GM21515 (cell line): ENCODE data around the gene ZBTB18.

Experiments
- ATAC-seq: cut with Tn5 transposase; IDR thresholded peaks from one replicate; pipeline ENCODE4 v1.9.1; 2021; ENCODE audit not compliant: unreplicated experiment

The ZBTB18 gene

DNA sequence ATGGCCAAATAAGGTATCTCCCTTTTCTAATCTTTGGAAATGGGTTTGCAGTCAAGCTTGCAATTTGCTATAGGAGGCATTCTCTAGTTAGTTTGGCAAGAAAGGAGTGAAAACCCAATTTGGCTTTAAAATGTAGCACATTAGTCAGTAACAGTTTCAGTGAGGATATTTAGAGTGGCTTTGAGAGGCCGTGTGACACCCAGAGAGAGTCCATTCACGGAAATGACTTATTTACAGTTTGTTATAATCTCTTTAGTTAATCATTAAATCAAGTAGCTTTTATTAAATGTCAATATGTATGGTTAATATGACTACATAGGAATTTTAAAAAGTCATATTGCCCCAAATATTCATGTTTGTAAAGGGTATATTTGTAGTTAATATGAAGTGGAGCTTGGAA lies 9.6 kb downstream of the ZBTB18 start:
- no peak for ATAC-seq

DNA sequence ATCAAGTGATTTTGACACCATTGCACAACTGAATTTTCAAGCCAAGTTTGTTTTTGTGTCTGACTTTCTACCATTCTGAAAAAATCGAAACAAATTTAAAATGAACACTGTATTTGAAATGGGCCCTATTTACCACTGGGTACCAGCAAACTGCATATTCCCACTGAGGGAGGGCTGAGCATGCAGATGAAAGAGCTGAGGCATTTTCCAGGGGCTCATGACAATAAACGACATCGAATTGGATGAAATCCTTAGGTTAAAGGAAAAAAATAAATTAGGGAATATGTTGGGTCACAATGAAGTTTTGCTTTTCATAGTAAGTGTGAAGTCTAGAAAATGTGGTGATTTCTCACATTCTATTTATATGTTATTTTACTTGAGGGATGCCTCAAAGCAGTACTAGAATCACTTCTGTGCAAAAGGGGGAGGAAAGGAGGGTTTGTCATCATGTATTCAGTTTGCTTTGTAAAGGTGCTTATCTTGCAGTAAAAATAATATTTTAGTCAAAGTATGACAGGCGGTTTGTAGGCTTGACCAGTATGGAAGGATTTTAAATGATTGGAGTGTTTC lies 11.2 kb downstream of the ZBTB18 start:
- no peak for ATAC-seq

DNA sequence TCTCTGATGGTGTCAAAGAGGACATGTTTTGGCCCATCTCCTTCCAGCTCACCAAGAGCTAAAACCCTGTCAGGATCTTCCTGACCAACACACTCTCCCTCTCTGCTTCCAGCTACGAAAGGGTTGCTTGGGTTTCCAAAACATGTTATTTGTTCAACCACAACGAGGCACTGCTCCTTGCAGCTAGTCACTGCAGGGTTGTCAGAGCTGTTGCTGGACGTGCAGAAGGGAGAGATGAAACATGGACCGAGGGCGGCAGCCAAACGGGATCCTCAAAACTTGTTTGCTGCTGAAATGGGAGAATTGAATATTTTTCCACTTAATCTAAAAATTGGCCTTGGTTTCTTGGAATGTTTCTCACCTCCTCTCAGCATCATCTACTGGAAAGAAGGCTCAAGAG lies 12.4 kb downstream of the ZBTB18 start:
- ATAC-seq, result no peak

DNA sequence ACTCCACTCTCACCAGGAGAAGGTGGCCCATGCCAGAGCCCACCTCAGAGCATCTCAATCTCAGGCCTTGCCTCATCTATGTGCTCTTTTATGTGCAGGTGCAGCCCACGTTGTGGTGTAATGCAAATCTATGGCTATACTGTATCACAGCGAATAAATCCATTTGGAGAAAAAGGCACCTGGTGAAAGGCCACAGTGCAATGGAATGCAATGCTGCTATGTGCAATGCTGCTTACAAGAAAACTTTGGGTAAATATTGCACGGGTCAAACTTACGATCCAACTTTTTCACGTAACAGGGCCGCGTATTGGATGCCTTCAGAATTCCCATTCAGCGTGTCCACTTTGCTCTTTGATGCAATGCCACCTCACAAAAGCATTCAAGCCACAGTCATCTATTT lies 13.5 kb downstream of the ZBTB18 start:
- no peak for ATAC-seq

DNA sequence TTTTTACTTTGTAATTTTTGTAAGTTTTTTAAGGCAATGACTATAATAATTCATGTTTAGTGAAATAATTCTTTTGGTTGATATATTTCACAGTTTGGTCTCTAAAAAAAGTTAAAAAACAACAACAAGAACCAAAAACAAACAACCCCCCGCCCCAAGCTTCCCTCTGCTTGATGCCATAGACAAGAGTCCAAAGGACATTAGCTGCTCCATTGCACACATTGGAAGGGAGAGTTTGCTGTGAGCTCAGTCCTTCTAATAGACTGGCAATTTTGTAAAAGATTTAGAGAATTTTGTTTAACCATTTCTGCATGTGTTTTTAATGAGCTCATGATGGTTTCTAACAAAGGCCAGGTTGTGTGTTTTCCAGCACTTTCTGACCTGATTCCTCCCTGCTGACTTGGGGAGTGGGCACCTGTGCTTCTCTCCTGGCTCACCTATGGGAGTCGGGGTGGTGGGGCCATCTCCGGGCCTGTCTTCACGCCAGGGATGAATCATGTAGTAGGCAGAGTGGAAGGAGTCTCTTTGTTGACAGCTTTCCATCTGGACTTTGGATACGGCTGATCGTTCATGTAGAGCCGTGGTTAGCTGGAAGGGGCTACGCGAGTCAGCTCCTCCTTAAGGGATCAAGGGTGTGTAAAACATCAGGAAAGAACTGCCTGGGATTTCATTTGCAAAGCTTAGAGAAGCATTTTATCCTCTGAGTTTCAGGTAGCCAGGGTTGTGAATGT lies 14.1 kb downstream of the ZBTB18 start:
- ATAC-seq, result no peak

DNA sequence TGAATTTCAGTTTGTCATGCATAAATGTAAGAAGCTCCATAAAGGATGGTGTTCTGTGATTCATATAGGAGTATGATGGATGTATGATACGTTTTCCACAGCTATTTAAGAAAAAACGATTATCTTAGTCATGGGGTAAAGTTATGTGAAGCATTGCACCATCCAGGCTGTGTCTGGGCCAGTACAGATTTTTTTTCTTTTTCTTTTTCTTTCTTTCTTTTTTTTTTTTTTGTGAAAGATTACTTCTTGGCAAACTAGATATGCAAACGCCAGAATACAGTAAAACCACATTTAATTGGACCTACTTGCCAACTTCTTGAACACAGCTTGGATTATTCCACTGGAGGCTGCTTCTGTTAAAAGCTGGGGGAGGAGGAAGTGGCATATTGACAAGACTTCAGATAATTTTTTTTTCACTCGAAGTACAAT lies 14.9 kb downstream of the ZBTB18 start:
- ATAC-seq, result no peak

DNA sequence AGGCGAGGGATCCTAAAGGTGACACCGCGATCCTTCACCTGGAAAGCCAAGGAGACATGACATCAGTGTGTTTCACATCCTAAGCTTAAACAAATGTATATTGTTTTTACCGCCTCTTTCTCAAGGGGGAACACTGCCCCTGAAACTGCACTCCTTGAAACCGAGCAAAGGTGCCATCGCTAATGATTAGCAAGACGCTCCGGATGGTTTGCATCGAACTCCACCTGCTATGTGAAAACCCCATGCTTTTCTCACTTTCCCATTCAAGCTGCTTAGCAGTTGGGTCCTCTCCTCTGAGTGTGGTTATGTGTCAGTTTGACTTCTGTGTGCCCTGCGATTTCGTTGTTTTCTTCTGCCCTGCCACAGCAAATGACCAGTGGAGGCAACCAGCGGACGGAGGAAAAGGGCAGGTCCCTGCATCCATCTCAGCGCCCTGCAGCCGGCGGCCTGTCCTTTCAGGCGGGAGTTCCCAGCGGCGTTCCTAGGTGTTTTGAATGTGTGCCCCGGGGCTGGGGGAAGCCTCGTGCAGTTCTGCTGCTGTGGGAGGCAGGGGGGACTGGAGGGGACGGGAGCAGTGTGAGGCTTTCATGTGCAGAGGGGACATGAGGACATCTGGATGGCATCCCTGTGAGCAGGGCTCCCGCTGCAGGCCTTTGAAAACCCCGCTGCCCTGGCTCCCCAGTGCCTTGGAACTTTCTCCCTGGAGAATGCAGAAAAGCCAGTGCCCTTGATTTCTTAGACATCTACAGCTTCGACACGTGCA lies 16.1 kb downstream of the ZBTB18 start:
- no peak for ATAC-seq

DNA sequence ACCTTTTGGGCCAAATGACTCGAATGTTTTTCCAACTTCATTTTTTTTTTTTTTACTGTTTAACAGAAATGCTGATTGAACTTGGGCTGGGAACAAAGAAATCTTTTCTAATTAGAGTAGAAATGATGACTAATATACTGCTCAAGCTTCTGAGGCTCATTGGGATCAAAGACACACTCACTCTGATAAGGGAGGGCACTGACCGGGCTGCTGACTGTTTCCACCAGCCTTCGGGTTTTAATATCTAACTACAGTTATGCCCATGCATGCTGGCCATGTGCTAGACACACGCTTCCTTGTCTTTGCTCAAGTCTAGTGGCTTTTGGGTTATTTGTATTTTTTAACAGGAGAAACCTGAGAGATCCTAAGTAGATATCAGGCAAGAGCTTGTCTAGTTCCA lies 16.8 kb downstream of the ZBTB18 start:
- no peak for ATAC-seq

DNA sequence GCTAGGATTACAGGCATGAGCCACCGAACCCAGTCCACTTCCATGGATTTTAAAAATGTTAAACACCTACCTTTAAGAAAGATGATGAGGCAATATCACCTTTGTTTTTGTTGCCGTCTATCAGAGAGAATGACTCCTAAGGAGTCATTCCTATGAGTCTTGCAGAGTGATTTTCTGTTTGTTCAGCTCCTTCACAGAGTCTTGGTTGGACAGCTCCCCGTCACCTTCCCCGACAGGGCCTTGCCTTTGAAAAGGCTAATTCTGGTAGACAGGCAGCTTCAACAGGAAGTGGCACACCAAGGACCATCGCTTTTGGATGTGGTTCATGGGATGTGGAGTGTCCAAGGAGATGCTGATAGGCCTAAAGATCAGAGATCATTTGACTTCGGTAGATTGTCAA lies 17.5 kb downstream of the ZBTB18 start:
- ATAC-seq, result no peak

DNA sequence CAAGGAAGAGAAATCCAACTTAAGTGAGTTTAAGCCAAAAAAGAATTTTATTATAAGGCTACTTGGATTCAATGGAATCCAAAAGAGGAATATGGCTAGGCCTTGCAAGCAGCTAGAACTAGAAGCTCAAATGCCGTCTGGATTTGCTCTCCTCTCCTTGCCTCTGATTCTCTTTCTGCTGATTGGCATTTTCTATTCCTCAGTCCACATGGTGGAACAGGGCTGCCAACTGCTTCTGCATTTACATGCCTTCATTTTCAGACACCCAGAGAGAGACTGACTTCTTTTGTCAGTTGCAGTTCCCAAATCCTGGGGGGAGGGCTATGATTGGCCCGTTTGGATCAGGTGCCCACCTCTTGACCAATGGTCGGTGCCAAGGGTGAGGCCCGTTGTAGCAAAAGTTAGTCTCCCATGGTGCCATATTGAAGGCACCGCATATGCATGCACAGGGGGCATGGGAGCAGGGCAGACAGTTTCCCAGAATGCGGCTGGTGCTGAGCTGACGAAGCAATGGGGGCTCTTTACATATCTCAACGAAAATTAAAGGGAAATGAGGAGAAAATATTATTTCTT lies 18.3 kb downstream of the ZBTB18 start:
- no peak for ATAC-seq

DNA sequence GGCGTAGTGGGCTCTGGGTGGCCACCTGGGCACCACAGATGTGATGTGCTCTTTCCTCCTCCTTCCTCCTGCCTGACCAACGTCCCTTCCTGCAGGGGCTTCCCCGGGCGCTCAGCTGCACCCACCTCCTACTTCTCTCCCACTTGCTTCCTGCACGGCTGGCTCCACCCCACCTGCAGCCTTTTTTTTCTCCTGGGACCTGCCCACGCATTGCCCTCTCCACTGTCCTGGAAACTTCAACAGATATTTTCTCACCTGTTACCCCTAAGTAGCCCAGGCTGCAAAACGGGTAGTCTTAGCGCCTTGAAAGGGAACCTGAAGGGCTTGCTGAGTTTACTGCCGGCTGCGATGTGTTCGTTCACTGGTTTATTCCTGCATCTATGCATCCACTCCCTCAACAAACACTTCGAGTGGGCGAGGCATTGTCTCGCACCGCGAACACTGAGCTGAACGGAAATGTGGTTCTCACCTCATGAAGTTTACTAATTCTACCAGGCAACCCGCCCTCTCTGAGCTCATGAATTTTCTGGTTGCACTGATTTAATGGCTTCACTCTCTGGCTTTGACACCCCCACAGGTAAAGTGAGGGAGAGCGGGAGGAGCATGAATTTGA lies 23.6 kb downstream of the ZBTB18 start:
- peak; percentile 75 for ATAC-seq

DNA sequence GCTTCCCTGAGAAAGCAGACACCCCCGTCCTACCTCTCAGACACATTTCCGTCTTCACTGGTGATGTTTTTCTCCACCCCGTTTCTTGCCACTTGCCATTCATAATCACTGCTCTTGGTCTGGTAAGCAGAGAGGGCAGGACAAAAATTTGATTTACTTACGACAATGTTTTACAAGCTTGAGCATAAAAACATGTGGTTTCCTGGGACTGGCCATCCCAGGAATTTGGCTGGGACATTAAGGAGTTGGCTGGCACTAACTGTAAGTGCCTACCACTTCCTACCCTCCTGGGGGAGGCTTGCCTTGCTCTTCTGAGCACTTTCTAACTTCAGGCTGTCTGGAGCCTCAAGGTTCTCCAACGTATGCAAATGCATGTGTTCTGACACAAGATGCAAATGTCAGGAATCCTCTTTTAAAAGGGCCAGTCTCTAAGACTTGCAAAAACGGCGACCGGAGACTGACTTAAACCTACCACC lies 24.2 kb downstream of the ZBTB18 start:
- peak; percentile 23 for ATAC-seq

DNA sequence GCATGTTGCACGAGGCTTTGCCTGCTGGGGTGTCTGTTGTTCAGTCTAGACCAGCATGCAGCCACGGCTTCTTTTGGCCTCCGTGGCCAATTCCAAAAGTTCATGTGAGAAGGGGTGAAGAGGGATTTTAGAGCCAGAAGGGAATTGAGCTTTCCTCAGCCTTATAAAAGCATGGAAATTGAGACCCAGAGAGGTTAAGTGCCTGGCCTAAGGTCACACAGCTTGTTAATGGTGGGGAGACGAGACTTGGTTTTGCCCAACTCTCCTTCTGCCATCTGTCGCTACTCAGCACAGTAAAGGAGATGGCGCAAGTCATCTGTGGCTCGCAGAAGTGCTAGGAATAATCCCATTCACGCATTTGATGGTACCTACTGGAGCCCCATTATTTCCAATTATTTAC lies 25.7 kb downstream of the ZBTB18 start:
- no peak for ATAC-seq

DNA sequence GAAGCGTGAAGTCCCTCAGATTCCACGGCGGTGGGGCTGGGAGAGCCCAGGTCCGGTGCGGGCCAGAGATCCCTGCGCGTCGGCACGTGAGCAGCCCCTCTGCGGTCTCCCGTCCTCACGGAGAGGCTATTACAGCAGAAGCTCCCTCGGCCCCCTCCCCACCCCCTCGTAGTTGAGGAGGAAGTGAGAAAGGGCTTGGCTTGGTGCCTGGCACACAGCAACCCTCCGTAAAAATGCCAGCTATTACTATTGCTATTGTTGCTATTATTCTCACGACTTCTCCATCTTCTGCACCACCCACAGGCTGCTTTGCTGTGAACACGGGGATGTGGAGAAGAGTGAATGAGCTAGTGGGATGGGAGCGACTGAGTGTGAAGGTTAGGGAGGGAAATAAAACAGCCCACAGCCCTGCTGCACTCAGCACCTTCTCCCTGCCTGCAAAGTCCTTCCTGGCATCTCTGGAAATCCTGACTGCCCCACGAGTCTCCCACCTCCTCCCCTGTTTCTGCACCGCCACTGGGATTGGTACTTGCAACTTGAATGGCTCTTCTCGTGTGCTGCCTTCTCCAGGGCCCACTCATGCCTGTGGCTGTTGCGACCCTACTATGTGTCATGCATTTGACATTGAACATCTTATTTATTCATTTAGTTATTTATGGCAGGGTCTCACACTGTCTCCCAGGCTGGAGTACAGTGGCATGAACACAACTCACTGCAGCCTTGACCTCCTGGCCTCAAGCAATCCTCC lies 26.6 kb downstream of the ZBTB18 start:
- ATAC-seq, result no peak

DNA sequence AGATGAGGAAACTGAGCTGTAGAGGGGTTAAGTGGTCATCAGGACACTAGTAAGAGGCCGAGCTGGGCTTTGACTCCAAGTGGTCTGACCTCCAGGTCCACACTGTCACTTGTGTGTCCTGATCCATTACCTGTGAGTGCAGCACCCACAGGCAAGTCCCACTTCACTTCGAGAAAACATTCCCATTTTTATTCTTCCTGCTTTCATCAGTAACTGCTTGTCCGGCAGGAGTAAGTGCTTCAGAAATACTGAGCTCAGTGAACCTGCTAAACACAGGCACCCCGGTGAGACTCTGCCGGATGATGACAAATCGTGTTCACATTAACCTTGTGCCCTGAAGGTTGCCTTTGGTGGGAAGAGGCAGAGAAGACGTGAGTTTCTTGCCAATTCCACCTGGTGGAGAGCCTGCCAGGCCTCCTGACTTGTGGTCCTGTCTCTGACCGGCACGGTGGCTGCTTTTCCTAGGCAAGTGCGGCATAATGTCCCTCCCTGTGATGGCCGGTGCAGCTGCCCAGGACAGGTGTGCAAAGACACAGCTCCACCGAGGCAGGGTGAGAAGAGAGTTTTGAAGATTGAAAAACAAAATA lies 29.4 kb downstream of the ZBTB18 start:
- no peak for ATAC-seq

DNA sequence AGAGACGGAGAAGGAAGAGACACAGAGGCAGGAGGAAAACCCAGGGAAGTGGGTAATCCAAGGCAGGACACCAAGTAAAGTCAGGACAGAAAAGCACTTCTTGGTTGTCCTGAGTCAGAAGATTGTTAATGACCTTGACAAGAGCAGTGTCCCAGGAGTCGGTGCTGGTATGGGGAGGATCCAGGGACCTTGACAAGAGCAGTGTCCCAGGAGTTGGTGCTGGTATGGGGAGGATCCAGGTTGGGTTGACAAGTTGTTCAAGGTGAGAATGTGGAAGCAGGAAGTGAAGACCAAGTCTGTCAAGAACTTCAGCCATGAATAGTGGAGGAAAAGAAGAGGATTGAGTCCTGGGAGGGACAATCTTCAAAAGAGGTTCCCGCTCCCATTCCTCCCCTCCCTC lies 31.9 kb downstream of the ZBTB18 start:
- no peak for ATAC-seq

DNA sequence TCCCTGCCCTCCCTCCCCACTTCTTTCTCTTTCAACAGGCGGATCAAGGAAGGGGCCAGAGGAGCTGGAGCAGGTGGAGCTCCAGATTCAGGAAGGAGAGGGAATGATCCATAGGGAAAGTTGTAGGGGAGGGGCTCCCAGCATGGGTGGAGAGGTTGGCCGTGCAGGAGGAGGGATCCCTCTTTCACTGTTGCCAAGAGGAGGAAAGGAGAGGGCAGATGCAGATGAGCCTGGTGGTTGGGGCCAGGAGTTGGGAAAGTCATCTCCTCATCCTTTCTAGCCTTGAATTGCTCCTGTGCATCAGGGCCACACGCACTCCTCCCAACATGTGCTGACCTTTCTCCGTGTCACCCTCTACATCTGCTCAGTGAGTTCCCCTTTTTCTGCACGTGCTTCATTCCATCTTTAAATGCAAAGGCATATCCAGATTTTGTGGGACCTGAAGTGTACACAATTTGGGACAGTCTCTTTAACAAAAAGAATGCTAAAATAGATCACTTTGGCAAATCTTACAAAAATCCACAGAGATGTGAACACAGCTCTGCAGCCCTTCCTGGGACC lies 32.4 kb downstream of the ZBTB18 start:
- no peak for ATAC-seq

DNA sequence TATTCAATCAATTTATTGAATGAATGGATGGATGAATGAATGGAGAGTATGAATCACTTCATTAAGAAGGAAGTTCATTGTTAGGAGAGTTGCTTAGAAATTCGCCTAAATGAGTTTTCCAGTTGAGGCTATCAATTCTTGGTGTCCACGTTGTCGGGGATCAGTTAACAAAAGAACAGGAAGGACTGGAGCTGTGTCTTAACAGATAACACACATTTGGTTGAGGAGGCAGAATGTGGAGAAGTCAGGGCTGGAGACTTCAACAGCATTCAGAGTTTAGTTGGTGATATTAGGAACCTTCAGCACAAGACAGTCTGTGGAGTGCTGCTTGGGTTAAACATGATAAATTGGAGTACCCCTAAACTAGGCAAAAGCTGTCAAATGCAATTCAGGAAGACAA lies 33.7 kb downstream of the ZBTB18 start:
- ATAC-seq, result no peak

DNA sequence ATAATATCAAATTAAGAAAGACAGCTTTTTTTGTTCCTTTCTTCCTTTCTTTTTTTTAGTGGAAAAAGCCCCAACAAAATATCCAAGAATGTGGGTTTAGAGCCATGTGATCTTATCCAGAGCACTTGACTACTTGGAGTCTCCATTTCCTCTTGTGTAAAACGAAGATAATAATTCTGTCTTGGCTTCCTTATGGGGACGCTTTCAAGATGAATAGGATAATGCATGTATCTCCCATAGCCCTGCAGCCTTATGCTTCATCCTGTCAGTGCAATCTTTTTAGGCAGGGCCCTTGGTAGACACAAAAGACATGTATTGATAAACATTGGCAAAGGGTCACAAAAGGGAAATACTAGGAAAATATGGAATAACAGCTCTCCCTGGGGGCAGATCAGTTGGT lies 34.8 kb downstream of the ZBTB18 start:
- ATAC-seq, result no peak

DNA sequence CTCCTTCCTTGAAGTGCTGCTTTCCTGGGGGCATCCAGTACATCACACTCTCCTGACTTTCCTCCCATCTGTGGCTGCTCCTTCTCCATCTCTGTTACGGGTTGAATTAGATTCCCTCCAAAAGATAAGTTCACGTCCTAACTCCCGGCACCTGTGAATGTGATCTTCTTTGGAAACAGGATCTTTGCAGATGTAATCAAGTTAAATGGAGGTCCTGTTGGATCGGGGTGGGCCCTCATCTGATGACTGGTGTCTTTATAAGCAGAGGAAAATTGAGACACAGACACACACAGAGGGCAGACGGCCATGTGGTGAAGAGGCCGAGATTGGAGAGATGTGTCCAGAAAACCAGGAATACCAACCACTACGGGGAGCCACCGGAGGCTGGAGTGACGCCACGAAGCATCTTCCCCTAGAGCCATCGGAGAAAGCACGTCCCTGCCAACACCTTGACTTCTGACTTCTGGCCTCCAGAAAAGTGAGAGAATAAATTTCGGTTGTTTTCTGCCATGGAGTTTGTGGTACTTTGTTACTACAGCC lies 36.0 kb downstream of the ZBTB18 start:
- no peak for ATAC-seq
